Body of pancreas (tissue), 4 donors: ENCODE results near the gene ANKRD13C. TPM values are rescaled to one million over a fixed set of nuclear protein-coding genes. Genes with fewer than 3 reads are reported as not detected.

ENCODE experiments used
- ATAC-seq: fragments of 150-250 bp; one replicate; pipeline ENCODE4 v1.9.1; 2016
- DNase-seq, 4 donors: peaks; one replicate each; pipeline ENCODE4 v3.0.0-alpha.2; 2019
- H3K27ac ChIP-seq, 4 donors: fragments of 200-600 bp; sonication (generic); 1 replicate in 3 of 4; 2 replicates in 1 of 4; pipeline versions ENCODE4 v1.5.1 to v1.6.1; 2016 to 2019; ENCODE audit warnings: mild to moderate bottlenecking in 1 of 4, mixed read lengths in 1 of 4, moderate library complexity in 1 of 4
- H3K27me3 ChIP-seq, 2 donors: fragments of 200-600 bp; sonication (generic); one replicate each; pipeline ENCODE4 v1.6.0; 2016; ENCODE audit warnings: mild to moderate bottlenecking in 1 of 2
- H3K36me3 ChIP-seq, 2 donors: fragments of 200-600 bp; sonication (generic); replicated peaks in 1 of 2; 2 replicates each; pipeline ENCODE4 v1.5.1; 2016; ENCODE audit warnings: low read depth in 2 of 2; ENCODE audit not compliant: insufficient read depth in 1 of 2
- H3K4me1 ChIP-seq: fragments of 200-600 bp; sonication (generic); one replicate; pipeline ENCODE4 v1.6.0; 2016
- H3K4me3 ChIP-seq, 2 donors: fragments of 200-600 bp; sonication (generic); 1 replicate in 1 of 2; 2 replicates in 1 of 2; pipeline ENCODE4 v1.5.1; 2016 to 2019
- H3K9me3 ChIP-seq, 3 donors: fragments of 200-600 bp; sonication (generic); 1 replicate in 2 of 3; 2 replicates in 1 of 3; pipeline ENCODE4 v1.5.1; 2016
- POLR2A ChIP-seq, 3 donors: fragments of 450-650 bp; IDR thresholded peaks; one replicate each; pipeline ENCODE4 v1.6.1; 2016; ENCODE audit warnings: antibody characterized with exemption in 3 of 3, mild to moderate bottlenecking in 2 of 3
- WGBS, 2 donors: methylation state at CpG; one replicate each; pipeline ENCODE4 v1.1.5; 2017; 5-methylcytosine and 5-hydroxymethylcytosine counted together
- intact Hi-C: fragments of 100-400 bp; cut with DNase I; formaldehyde crosslinking; loops from one replicate; pipeline ENCODE4 v1.15.1; 2023
- total RNA-seq, 2 donors: library from RNA; depleted of rRNA; stranded (reverse); fragments of >200 nt; gene quantifications; one replicate each; pipeline ENCODE4 v1.1.0, GENCODE V29; 2016
- TF ChIP-seq, protein P1 (sequence below), 7 experiments: fragments of 450-650 bp in 4 of 7; fragments of 200-600 bp in 3 of 7; sonication (generic) in 3 of 7; IDR thresholded peaks; one replicate each; pipeline ENCODE4 v1.5.1; 2016 to 2019; ENCODE audit warnings: antibody characterized with exemption in 7 of 7

ANKRD13C gene
- total RNA-seq, 2 donors from 2014 or later, result 13.7 to 21.8 TPM

DNA sequence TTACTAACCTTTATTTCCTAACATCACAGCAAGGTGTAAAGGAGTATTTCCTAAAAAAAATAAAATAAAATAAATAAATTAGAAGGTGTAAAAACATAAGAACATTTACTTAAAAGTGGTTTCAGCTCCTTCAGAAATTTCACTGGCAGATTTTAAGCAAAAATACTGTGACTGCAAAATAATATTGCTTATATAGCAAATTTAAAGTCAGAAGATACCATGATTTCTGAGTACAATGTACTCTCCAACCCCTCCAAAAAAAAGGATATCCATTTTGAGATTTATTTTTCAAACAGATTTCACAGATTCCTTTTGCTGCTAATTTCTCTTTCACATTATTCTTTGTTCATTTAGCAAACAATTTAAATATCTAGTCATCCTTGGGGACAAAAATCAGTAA lies 18.5 kb downstream of the ANKRD13C start:
- Histone ChIP-seq H3K36me3 (no peaks in the 10 kb centered on the region), H3K27ac (no peak overlapping the region), H3K4me3 (no peak overlapping the region), H3K9me3 (no peaks in the 10 kb centered on the region), H3K4me1 (peaks cover 14% of the 10 kb centered on the region), H3K27me3 (no peaks in the 10 kb centered on the region)
- TF ChIP-seq, protein P1, sequence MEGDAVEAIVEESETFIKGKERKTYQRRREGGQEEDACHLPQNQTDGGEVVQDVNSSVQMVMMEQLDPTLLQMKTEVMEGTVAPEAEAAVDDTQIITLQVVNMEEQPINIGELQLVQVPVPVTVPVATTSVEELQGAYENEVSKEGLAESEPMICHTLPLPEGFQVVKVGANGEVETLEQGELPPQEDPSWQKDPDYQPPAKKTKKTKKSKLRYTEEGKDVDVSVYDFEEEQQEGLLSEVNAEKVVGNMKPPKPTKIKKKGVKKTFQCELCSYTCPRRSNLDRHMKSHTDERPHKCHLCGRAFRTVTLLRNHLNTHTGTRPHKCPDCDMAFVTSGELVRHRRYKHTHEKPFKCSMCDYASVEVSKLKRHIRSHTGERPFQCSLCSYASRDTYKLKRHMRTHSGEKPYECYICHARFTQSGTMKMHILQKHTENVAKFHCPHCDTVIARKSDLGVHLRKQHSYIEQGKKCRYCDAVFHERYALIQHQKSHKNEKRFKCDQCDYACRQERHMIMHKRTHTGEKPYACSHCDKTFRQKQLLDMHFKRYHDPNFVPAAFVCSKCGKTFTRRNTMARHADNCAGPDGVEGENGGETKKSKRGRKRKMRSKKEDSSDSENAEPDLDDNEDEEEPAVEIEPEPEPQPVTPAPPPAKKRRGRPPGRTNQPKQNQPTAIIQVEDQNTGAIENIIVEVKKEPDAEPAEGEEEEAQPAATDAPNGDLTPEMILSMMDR (IDR thresholded peaks at IDR 0.05), result no peak
- no peak for TF ChIP-seq POLR2A (IDR thresholded peaks at IDR 0.05)
- intact Hi-C loops, result no loop called here
- DNase-seq (no peak), ATAC-seq (no peak)

DNA sequence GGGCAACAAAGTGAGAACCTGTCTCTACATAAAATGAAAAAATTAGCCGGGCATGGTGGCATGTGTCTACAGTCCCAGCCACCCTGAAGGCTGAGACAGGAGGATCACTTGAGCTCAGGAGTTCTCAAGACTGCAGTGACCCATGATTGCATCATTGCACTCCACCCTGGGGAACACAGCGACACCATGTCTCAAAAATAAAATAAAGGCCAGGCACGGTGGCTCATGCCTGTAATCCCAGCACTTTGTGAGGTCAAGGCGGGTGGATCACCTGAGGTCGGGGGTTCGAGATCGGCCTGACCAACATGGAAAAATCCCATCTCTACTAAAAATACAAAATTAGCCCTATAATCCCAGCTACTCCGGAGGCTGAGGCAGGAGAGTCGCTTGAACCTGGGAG lies 20.1 kb downstream of the ANKRD13C start:
- no peaks in the 10 kb centered on the region for H3K27me3 ChIP-seq
- H3K4me1 ChIP-seq, result peaks cover 14% of the 10 kb centered on the region
- 95 to 97% methylated on average over 9 of the region's 9 CpGs for WGBS, 2 donors
- no peaks in the 10 kb centered on the region for H3K9me3 ChIP-seq
- no peaks in the 10 kb centered on the region for H3K36me3 ChIP-seq
- no peak overlapping the region for H3K4me3 ChIP-seq
- ATAC-seq (no peak), DNase-seq (no peak)
- TF ChIP-seq POLR2A (IDR thresholded peaks at IDR 0.05), result no peak
- TF ChIP-seq, protein P1 (IDR thresholded peaks at IDR 0.05), result no peak
- intact Hi-C loops, result no loop called here
- no peak overlapping the region for H3K27ac ChIP-seq

DNA sequence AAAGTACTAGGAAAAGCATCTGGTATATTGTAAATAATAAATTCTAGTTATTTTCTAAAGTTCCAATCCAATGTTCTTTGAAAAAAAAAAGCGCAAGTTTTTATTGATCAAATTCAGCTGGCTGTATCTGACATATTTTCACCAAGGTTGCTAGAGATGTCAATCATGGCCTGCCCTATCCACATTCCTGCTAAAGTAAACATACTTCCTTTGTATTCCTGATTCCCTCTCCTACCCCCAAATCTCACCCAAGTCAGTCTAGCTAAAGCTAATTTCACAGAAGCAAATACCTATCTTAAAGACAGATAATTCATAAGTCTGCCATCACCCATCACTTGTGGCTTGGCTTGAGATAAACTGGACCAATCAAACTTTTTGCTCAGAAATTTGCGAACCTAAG lies 21.3 kb downstream of the ANKRD13C start:
- 53% methylated on average over 2 of the region's 2 CpGs for WGBS, 2 donors
- H3K27me3 ChIP-seq, result no peaks in the 10 kb centered on the region
- TF ChIP-seq POLR2A (IDR thresholded peaks at IDR 0.05), result no peak
- TF ChIP-seq, protein P1 (IDR thresholded peaks at IDR 0.05), result no peak
- H3K4me1 ChIP-seq, result peaks cover 14% of the 10 kb centered on the region
- ATAC-seq, result no peak
- DNase-seq, result no peak
- no peaks in the 10 kb centered on the region for H3K9me3 ChIP-seq
- no peak overlapping the region for H3K4me3 ChIP-seq
- H3K27ac ChIP-seq, result no peak overlapping the region
- H3K36me3 ChIP-seq, result no peaks in the 10 kb centered on the region
- intact Hi-C loops, result no loop called here

DNA sequence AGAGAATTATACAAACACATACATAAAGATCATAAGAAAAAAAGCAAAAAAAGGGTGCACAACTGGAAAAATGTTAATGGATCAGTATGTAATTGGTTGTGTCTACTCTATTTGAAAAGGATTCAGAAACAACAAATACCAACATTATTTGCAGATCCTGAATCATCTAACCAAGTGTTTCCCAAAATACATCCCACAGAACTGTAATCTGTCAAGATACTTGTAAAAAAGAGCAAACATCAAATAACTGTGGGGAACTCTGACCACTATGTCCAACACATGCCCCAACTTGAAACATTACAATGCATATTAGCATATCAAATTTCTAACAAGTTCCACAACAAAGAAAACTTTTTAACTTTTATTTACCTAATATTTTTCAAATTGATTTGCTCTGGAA lies 22.6 kb downstream of the ANKRD13C start:
- DNase-seq (no peak), ATAC-seq (no peak)
- Histone ChIP-seq H3K4me1 (peaks cover 14% of the 10 kb centered on the region), H3K27me3 (no peaks in the 10 kb centered on the region), H3K9me3 (no peaks in the 10 kb centered on the region), H3K27ac (no peak overlapping the region), H3K36me3 (no peaks in the 10 kb centered on the region), H3K4me3 (no peak overlapping the region)
- intact Hi-C loops, result no loop called here
- no peak for TF ChIP-seq POLR2A (IDR thresholded peaks at IDR 0.05)
- TF ChIP-seq, protein P1 (IDR thresholded peaks at IDR 0.05), result no peak

DNA sequence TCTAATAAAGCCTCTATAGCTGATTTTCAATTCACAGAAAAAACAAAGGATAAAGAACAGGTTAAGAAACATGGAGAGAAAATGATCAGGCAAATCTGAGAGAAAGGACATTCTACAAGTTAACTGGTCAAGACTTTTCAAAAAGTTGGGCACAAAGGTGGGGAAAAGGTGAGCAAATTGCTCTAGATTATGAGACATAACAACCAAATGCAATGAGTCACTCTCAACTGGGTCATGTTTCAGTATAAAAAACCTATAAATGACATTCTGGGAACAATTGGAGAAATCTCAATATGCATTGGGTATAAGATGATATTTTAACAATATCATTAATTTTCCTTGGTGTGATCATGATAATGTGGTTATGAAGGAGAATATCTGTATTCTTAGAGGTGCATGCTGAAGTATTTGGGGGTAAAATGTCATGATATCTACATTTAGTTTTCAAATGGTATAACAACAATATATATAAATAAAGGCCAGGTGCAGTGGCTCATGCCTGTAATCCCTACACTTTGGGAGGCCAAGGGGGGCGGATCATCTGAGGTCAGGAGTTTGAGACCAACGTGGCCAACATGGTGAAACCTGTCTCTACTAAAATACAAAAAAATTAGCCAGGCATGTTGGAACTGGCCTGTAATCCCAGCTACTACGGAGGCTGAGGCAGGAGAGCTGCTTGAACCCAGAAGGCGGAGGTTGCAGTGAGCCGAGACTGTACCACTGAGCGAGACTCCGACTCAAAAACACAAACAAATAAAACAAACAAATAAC lies 27.0 kb downstream of the ANKRD13C start:
- H3K4me1 ChIP-seq, result peaks cover 3% of the 10 kb centered on the region
- no peak overlapping the region for H3K27ac ChIP-seq
- WGBS, 2 donors, result 93 to 94% methylated on average over 7 of the region's 7 CpGs
- no peak overlapping the region for H3K4me3 ChIP-seq
- ATAC-seq (no peak), DNase-seq (no peak)
- H3K36me3 ChIP-seq, result no peaks in the 10 kb centered on the region
- no peaks in the 10 kb centered on the region for H3K27me3 ChIP-seq
- no peaks in the 10 kb centered on the region for H3K9me3 ChIP-seq
- TF ChIP-seq POLR2A (IDR thresholded peaks at IDR 0.05), result no peak
- TF ChIP-seq, protein P1 (IDR thresholded peaks at IDR 0.05), result no peak
- intact Hi-C loops, result no loop called here
